ENCODE measurements around the gene SARDH. TPM values are rescaled to one million over a fixed set of nuclear protein-coding genes. Genes with fewer than 3 reads are reported as not detected.

The SARDH gene
- total RNA-seq, 2 experiments from 2014 or later = 17.7 to 18.5 TPM

DNA sequence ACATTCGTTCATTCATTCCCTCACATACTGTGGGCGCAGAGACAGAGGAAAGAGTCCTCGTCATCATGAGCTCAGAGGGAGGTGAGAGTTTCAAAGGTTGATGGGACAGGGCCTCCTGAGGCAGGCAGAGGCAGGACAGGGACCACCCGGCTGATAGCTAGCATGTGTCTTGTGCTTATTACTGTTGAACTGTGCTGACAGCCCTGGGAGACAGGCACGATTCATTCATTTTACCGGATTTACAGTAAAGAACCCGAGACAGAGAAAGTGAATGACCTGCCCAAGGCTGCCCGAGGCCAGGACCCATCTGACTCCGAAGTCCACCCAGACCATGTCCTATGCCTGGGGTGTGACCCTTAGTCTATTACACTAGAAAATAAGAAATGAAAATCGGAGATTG lies 124.1 kb downstream of the SARDH start:
- TF ChIP-seq, protein P1, sequence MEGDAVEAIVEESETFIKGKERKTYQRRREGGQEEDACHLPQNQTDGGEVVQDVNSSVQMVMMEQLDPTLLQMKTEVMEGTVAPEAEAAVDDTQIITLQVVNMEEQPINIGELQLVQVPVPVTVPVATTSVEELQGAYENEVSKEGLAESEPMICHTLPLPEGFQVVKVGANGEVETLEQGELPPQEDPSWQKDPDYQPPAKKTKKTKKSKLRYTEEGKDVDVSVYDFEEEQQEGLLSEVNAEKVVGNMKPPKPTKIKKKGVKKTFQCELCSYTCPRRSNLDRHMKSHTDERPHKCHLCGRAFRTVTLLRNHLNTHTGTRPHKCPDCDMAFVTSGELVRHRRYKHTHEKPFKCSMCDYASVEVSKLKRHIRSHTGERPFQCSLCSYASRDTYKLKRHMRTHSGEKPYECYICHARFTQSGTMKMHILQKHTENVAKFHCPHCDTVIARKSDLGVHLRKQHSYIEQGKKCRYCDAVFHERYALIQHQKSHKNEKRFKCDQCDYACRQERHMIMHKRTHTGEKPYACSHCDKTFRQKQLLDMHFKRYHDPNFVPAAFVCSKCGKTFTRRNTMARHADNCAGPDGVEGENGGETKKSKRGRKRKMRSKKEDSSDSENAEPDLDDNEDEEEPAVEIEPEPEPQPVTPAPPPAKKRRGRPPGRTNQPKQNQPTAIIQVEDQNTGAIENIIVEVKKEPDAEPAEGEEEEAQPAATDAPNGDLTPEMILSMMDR (IDR thresholded peaks at IDR 0.05) = no peak
- H3K9me3 ChIP-seq (ENCODE audit: control insufficient read depth in 1 of 2, insufficient read depth in 1 of 2, low read length in 2 of 2) = peaks cover 0 to 7% of the 10 kb centered on the region in 2 experiments
- ChIA-PET CTCF (interaction anchor here (1.0 kb wide), 1 partner anchor 10 kb away, joined by 3 read pairs; no protein-coding TSS in a partner anchor), POLR2A (no interaction called here)
- intact Hi-C loops (cut with DNase I, micrococcal nuclease) = loop anchor here in 1 of 2 experiments (5.0 kb wide), 1 partner anchor 93 kb away; no protein-coding TSS in a partner anchor
- Mint-ChIP-seq H3K9me3 (no peaks in the 10 kb centered on the region), H3K27ac (no peak overlapping the region), H3K27me3 (peaks cover 37% of the 10 kb centered on the region), H3K4me1 (ENCODE audit: low read depth) (peaks cover 11% of the 10 kb centered on the region), H3K36me3 (ENCODE audit: low read depth) (no peaks in the 10 kb centered on the region), H3K4me3 (no peak overlapping the region)
- no peaks in the 10 kb centered on the region for H3K36me3 ChIP-seq (ENCODE audit: insufficient read depth, low read length)
- peaks cover 3% of the 10 kb centered on the region for H3K4me1 ChIP-seq (ENCODE audit: insufficient read depth, low read length)
- H3K27me3 ChIP-seq (ENCODE audit: control insufficient read depth in 1 of 2, insufficient read depth in 2 of 2, low read length in 2 of 2) = peaks cover 6 to 14% of the 10 kb centered on the region in 2 experiments
- ATAC-seq (ENCODE audit: poor library complexity) (no peak), DNase-seq (no peak)
- H3K4me3 ChIP-seq (ENCODE audit: low read length) = no peak overlapping the region
- no peak overlapping the region for H3K27ac ChIP-seq (ENCODE audit: low read depth in 1 of 2, low read length in 2 of 2)

Other genes starting within 250 kb of the SARDH start
- not detected for gene MYMK, start 213.4 kb downstream of the SARDH start, total RNA-seq
- gene ADAMTSL2, start 203.6 kb downstream of the SARDH start, total RNA-seq = 1 to 10 TPM; 1.2 to 1.3 TPM
- gene FAM163B, start 129.0 kb downstream of the SARDH start, total RNA-seq = not detected
- 1 to 10 TPM; 1.7 to 1.8 TPM for gene DBH, start 102.0 kb downstream of the SARDH start, total RNA-seq

Measured in CD4-positive, alpha-beta T cell (primary cell).